ENCODE data around the gene ZNF738. TPM values are rescaled to one million over a fixed set of nuclear protein-coding genes. Genes with fewer than 3 reads are reported as not detected.

The ZNF738 gene
- polyA plus RNA-seq, 1 of the 3 experiments (the other 2 are of a cell fraction): 8.1 TPM

GRCh38 chr19:21410166-21410565 lies 51.4 kb downstream of the ZNF738 start:
- no peak overlapping the region for H3K4me3 ChIP-seq (ENCODE audit: low read depth in 2 of 2, low read length in 1 of 2)
- H3K36me3 ChIP-seq (replicated peaks in 1 of 2; ENCODE audit: control insufficient read depth in 1 of 2, insufficient read depth in 2 of 2, low read length in 1 of 2): peaks cover 34 to 75% of the 10 kb centered on the region in 2 experiments
- no peak overlapping the region for H3K4me2 ChIP-seq
- no peaks in the 10 kb centered on the region for H3K4me1 ChIP-seq (ENCODE audit: control insufficient read depth in 1 of 2, insufficient read depth in 2 of 2, low read depth in 1 of 2, low read length in 1 of 2)
- TF ChIP-seq ELF1 (IDR thresholded peaks at IDR 0.05) (no peak), NRF1 (IDR thresholded peaks at IDR 0.05; ENCODE audit: low read depth, low read length) (no peak), MEF2A (IDR thresholded peaks at IDR 0.05; ENCODE audit: borderline replicate concordance, low read depth) (no peak), PBX3 (IDR thresholded peaks at IDR 0.05) (no peak), EP300 (IDR thresholded peaks at IDR 0.05; ENCODE audit: borderline replicate concordance in 1 of 2, low read depth in 1 of 2, low read length in 1 of 2) (no peak)
- no peak overlapping the region for H3K27ac ChIP-seq (ENCODE audit: low read depth in 2 of 2, low read length in 1 of 2)
- no peaks in the 10 kb centered on the region for H3K27me3 ChIP-seq (ENCODE audit: insufficient read depth)
- H2AFZ ChIP-seq (ENCODE audit: low read depth): no peak overlapping the region
- H3K79me2 ChIP-seq (ENCODE audit: insufficient read depth): no peaks in the 10 kb centered on the region
- ChIA-PET CTCF (interaction anchor here (1.0 kb wide), 1 partner anchor 206 kb away, joined by 3 read pairs; no protein-coding TSS in a partner anchor), POLR2A (no interaction called here)
- no peaks in the 10 kb centered on the region for H3K9me2 ChIP-seq
- H3K9me3 ChIP-seq: no peaks in the 10 kb centered on the region
- no peaks in the 10 kb centered on the region for H4K20me1 ChIP-seq (ENCODE audit: insufficient read depth)
- no peaks in the 10 kb centered on the region for H3F3A ChIP-seq (replicated peaks; ENCODE audit: insufficient read depth)
- DNase-seq: no peak
- WGBS (ENCODE audit: low lambda C conversion rate): 67% methylated on average over 1 of the region's 1 CpG
- no peak overlapping the region for H3K9ac ChIP-seq

GRCh38 chr19:21422244-21422643 lies 63.4 kb downstream of the ZNF738 start:
- no peak overlapping the region for H3K4me2 ChIP-seq
- no peak for TF ChIP-seq ZBTB33 (IDR thresholded peaks at IDR 0.05; ENCODE audit: borderline replicate concordance, low read depth)
- no peak for TF ChIP-seq TAF1 (IDR thresholded peaks at IDR 0.05; ENCODE audit: borderline replicate concordance, low read depth, low read length)
- TF ChIP-seq ELF1 (IDR thresholded peaks at IDR 0.05): no peak
- TF ChIP-seq CHD2 (IDR thresholded peaks at IDR 0.05; ENCODE audit: low read length, partially characterized antibody): no peak
- TF ChIP-seq NRF1 (IDR thresholded peaks at IDR 0.05; ENCODE audit: low read depth, low read length): no peak
- TF ChIP-seq PBX3 (IDR thresholded peaks at IDR 0.05): no peak
- TF ChIP-seq JUND (IDR thresholded peaks at IDR 0.05): no peak
- TF ChIP-seq EP300 (IDR thresholded peaks at IDR 0.05; ENCODE audit: borderline replicate concordance in 1 of 2, low read depth in 1 of 2, low read length in 1 of 2): no peak
- no peak for TF ChIP-seq TEAD4 (IDR thresholded peaks at IDR 0.05; ENCODE audit: borderline replicate concordance, insufficient read depth)
- no peak for TF ChIP-seq FOSL2 (IDR thresholded peaks at IDR 0.05; ENCODE audit: borderline replicate concordance, low read depth)
- no peak for TF ChIP-seq NFIC (IDR thresholded peaks at IDR 0.05; ENCODE audit: borderline replicate concordance)
- TF ChIP-seq MAX (IDR thresholded peaks at IDR 0.05; ENCODE audit: low read depth): no peak
- no peak for TF ChIP-seq RXRA (IDR thresholded peaks at IDR 0.05; ENCODE audit: borderline replicate concordance, low read depth)
- TF ChIP-seq EZH2phosphoT487 (IDR thresholded peaks at IDR 0.05; ENCODE audit: borderline replicate concordance, low read depth): no peak
- TF ChIP-seq GABPA (IDR thresholded peaks at IDR 0.05; ENCODE audit: low read depth): no peak
- DNase-seq: no peak
- no peak overlapping the region for H3K9ac ChIP-seq
- no peaks in the 10 kb centered on the region for H3F3A ChIP-seq (replicated peaks; ENCODE audit: insufficient read depth)
- no peaks in the 10 kb centered on the region for H3K79me2 ChIP-seq (ENCODE audit: insufficient read depth)
- peaks cover 2 to 17% of the 10 kb centered on the region in 2 experiments for H3K36me3 ChIP-seq (replicated peaks in 1 of 2; ENCODE audit: control insufficient read depth in 1 of 2, insufficient read depth in 2 of 2, low read length in 1 of 2)
- H4K20me1 ChIP-seq (ENCODE audit: insufficient read depth): no peaks in the 10 kb centered on the region
- no peak overlapping the region; a peak in 1 of 4 replicates for H3K4me3 ChIP-seq (ENCODE audit: low read depth in 2 of 2, low read length in 1 of 2)
- H3K27ac ChIP-seq (ENCODE audit: low read depth in 2 of 2, low read length in 1 of 2): no peak overlapping the region
- peaks cover 33% of the 10 kb centered on the region for H3K9me3 ChIP-seq
- no peaks in the 10 kb centered on the region for H3K4me1 ChIP-seq (ENCODE audit: control insufficient read depth in 1 of 2, insufficient read depth in 2 of 2, low read depth in 1 of 2, low read length in 1 of 2)
- no peaks in the 10 kb centered on the region for H3K9me2 ChIP-seq
- ChIA-PET CTCF (no interaction called here), POLR2A (no interaction called here)
- no peak overlapping the region for H2AFZ ChIP-seq (ENCODE audit: low read depth)
- no peaks in the 10 kb centered on the region for H3K27me3 ChIP-seq (ENCODE audit: insufficient read depth)
